HUDEP-2 (cell line): ENCODE results near the gene FASTKD3.

Experiments
- DNase-seq, 76 experiments: peaks; one replicate each; lab custom pipeline; 2025; ENCODE audit not compliant: unreplicated experiment in 76 of 76; lab: John Stamatoyannopoulos, UW

The FASTKD3 gene

DNA sequence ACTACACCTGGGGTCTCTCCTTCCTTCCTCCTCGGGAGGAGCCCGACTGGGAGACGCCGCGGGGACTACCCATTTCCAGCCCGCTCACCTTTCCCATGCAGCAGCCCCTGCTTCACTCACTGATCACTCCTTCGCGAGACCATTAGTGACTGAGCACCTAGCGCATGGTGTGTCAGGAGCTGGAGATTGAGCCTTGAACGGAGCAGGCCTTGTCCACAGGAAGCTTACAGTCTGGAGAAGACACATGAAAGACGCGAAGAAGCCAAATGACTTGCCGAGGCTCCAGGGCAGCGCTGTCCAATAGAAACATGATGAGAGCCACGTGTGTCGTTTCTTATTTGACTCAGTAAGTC, 17.6 kb downstream of the FASTKD3 start:
- DNase-seq: no peak

DNA sequence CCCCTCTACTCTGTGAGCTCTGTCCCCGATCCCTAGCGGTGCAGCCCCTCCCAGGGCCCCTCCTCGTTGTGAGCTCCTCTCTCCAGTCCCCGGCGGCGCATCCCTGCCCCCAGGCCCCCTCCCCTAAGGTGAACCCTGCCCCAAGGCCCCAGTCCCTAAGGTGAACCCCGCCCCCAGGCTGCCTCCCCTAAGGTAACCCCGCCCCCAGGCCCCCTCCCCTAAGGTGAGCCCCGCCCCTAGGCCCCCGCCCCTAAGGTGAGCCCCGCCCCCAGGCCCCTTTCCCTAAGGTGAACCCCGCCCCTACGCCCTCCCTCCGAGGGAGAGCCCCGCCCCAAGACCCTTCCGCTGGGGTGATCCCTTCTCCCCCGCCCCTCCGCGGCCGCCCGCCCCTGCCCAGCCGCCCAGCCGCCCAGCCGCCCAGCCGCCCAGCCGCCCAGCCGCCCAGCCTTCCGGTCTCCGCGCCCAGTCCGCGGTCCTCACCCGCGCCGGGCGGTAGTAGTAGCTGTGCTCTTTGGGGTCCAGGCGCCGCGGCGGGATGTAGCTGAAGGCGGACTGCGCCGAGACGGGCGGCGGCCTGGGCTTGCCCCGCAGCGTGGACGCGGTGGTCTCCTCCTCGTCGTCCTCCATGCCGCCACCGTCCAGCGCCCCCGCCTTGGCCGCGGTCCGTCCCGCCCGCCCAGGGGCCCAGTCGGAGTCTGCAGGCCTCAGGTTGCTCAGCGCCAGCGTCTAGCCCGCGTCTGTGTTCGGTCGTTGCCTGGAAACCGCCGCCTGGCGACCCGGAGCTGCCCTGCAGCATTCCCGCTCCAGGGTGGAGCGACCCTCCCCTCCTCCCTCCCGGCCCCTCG, 18.2 kb downstream of the FASTKD3 start, which contains the start of gene CFAP90:
TSS of gene CFAP90 (minus strand) at position 739 of the 845 bp plus-strand sequence. CDS start at position 627, 112 bp downstream.
- peak in 1 of 76 experiments; percentile 5 for DNase-seq

DNA sequence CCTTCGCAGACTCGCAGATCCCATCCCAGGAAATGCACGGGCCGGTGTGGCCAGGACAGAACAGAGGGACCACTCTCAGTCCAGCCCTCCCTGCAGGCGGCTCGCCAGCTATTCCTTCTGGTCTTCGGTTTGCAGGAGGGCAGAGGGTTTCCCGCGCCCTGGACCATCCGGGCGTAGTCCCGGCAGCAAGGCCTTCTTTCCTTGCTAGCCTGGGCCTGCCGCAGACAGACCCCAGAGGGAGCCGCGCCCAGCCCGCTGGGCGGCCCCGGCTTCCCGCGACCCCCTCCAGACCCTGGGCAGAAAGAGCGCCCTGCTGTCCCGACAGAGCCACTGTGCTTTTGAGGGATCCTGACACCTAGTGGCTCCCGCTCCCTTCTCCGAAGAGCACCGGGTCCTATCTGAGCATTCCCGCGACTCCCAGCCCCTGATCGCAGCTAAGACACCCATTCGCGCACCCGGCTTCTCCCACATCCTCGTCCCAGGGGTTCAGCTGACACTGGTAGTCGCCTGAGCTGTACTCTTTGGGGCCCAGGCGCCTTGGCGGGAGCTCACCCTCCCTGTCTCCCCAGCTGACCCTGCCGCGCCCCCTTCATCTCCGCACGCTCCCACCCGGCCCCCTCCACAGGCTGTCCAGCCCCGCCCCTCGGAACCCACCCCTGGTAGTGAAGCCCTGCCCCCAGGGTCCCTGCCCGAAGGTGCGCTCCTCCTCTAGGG, 19.0 kb downstream of the FASTKD3 start:
- DNase-seq: no peak

DNA sequence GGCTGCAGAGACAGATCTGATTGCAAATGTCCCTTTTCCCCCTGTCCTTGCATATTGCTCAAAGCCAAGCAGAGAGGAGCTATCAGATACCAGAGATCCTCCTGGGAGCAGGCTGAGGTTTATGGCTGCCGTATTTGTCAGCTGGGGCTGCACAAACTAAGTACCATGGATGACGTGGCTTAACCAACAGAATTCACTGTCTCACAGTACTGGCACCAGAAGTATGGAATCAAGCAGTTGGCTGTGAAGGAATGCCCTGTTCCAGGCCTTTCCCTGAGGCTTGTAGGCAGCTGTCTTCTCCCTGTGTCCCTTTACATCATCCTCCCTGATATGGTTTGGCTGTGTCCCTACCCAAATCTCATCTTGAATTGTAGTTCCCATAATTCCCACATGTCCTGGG, 20.5 kb downstream of the FASTKD3 start:
- DNase-seq: no peak

DNA sequence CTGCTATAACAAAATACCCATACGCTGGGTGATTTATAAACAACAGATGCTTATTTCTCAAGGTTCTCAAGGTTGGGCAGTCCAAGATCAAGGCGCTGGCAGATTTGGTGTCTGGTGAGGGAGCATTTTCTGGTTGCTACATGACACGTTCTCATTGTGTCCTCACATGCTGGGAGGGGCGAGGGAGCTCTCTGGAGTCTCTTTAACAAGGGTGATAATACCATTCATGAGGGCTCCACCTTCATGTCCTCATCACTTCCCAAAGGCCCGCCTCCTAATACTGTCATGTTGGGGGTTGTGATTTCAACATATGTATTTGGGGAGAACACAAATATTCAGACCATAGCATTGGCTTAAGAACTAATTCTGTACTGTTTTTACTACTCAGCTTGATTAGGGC, 22.5 kb downstream of the FASTKD3 start:
- no peak for DNase-seq

DNA sequence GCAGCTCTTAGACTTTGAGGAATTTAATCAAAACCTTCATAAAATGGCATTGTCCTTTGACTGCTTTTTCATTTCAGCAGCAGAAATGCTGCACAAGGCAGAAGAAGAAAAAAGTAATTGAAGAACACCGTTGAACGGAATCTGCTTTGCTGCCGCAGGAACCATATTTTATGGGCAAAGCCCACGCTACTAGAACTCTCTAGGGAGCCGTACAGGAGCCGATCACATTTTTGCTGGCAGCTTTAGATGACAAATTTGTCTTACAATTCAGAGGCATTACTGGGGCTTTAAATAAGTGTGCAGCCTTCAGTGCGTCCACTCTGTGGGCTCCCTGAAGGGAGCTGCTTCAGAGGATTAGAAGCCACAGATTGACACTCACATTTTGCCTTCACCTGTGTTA, 23.3 kb downstream of the FASTKD3 start:
- no peak for DNase-seq

DNA sequence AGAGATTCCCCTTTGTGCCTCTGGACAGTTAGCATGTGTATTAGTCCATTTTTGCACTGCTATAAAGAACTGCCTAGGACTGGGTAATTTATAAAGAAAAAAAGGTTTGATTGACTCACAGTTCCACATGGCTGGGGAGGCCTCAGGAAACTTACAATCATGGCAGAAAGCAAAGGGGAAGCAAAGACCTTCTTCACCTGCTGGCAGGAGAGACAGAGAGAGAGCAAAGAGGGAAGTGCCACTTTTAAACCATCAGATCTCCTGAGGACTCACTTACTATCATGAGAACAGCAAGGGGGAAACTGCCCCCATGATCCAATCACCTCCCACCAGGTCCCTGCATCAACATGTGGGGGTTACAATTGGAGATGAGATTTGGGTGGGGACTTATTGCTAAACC, 23.9 kb downstream of the FASTKD3 start:
- DNase-seq: no peak

DNA sequence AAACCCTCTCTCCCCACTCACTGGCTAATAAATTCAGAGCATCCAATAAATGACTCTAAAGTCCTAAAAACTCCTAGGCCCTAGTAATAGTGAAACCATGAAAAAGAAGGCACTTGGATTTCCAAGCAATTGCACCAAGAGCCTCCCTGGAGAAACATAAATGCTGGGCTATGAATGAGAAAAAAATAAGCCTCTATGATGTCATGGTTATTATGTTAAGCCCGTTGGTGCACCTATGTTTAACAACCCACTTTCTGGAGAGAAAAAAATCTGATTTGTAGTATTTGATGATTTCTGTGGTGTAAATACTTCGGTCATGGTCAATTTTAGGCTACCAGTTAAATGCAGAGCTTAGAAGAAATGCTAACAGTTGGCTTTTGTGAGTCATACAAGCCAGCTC, 26.3 kb downstream of the FASTKD3 start:
- DNase-seq: no peak

DNA sequence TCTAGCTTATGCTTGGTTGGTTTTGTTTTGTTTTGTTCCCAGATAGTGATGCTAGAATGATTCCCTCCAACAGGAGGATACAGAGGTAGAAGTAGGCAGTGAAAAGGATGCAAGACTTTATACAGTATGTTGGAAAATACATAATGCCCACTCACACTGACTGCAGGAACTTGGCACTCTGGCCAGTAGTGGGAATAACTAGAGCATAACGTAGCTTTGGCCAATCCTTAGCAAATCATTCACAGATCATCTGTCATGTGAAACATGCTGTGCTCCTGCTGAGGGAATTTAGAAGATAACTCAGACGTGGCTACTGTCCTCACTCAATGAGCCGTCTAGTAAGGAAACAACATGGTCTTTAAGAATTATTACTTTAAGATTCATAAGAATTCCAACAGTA, 31.4 kb downstream of the FASTKD3 start:
- DNase-seq: no peak

DNA sequence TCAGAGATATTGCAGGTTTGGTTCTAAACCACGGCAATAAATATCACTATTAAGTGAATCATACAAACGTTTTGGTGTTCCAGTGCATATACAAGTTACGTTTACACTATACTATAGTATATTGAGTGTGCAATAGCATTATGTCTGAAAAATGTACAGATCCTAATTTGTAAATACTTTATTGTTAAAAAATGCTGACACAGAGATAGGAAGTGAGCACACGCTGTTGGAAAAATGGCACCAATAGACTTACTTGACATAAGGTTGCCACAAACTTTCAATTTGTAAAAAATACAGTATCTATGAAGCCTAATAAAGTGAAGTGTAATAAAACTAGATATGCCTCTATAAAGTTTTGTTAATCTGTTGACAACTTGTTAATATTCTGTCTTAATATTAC, 33.8 kb downstream of the FASTKD3 start:
- no peak for DNase-seq

DNA sequence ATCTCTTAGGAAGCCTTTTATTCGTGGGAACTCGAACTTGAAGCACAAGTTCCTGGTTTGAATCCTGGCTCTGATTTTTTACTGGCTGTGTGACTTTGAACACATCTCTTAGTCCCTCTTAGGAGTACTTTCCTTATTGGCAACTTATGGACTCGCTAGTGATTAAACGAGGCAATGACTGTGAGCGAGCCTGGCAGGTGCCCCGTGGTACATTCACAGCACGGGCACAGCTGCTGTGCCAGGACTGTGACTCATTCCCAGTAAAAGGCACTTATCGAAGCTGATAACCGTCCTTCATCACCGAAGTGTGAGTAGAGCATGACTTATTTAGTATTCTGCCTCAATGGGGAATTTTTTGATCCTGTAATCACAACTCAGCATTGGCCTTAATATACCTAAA, 40.6 kb downstream of the FASTKD3 start:
- no peak for DNase-seq

DNA sequence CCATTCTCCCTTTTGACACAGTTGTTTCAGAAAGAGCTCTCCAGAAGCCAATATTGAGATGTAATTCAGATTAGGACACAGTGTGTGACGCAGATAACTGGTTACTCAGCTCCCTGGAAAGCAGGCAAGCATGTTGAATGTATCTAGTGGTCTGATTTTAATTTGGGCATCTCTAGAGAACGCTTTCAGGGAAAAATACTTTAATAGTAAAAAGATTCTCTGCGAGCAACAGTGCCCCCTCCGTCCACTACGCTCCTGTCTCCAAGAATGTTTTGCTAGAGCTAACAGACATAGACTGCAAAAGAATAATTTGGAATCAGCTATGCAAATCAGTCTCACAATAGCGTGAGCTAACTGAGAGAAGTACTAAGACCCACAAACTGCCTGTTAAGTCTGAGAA, 41.2 kb downstream of the FASTKD3 start:
- no peak for DNase-seq

DNA sequence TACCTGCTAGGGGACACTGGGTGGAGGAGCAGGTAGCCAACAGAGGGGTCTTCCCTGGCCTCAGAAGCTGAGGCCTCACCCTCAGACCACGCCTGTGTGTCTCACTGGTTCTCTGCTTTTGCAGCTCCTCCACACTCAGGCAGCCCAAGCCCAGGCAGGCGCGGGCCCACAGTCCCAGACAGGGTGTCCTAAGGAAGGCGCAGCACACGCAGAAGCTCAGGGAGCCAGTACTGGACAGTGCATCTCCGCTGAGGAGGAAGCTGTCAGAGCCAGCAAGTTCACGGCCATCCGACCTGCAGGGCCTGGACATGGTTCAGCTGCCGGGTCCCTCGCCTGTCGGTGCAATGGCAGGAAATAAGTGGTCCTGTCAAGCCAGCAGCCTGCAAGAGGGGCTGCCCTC, 43.2 kb downstream of the FASTKD3 start:
- DNase-seq: no peak

DNA sequence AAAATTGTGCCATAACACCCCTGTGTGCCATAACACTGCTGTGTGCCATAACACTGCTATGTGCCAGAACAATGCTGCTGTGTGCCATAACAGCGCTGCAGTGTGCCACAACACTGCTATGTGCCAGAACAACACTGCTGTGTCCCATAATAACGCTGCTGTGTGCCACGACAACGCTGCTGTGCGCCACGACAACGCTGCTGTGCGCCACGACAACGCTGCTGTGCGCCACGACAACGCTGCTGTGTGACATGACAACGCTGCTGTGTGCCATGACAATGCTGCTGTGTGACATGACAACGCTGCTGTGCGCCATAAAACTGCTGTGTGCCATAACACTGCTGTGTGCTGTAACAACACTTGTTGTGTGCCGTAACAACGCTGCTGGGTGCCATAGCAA, 43.8 kb downstream of the FASTKD3 start:
- no peak for DNase-seq

DNA sequence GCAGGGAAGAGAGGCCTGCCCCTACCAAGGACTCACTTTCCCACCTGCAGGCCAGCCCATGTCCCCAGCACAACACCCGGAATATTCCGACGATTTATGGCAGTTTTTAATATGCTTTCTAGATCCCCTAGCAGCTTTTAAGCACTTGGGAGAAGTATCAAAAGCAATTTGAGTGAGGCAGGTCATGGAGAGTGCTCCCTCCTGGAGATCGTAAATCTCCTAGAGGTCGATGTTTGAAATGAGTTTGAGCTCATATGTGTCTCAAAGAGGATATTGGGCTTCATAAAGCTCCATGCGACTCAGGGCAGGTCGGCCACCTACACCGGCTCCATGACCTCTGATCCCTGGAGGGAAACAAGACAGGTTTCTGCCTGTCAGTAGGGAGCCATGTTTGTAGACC, 45.2 kb downstream of the FASTKD3 start:
- no peak for DNase-seq

DNA sequence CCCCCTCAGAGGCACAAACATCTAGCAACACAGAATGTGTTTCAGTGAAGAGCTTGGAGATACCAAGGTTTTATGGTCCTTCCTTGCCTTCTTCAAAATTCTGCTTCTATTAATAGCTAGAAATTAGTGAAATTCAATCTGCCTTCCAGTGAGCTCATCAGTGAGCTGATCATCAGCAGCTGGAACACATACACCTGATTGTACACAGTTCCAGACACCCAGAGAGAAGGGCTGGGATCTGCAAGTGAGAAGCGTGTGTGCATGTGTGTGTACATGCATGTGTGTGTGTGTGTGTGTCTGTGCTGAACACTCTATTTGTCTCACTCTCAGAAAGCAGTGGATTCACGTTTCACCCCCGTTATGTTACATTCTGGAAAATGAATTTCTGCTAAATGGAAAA, 46.4 kb downstream of the FASTKD3 start:
- no peak for DNase-seq

DNA sequence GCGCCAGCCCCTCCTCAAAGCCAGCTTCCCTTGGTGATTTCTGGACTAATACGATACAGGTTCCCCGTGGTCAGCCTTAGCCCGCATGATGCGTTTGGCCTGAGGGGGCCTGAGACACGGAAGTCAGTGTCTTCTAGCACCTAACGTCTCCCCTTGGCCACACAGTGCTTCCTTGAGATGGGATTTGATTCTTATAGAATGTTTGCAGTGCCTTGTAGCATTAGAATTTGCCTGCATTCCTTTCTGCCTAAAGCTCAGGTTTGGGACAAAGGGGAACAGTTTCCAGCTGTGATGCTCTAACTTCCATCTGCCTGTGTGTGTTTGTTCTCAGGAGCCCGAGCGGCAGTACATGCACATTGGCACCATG, 52.3 kb downstream of the FASTKD3 start:
- DNase-seq: no peak

DNA sequence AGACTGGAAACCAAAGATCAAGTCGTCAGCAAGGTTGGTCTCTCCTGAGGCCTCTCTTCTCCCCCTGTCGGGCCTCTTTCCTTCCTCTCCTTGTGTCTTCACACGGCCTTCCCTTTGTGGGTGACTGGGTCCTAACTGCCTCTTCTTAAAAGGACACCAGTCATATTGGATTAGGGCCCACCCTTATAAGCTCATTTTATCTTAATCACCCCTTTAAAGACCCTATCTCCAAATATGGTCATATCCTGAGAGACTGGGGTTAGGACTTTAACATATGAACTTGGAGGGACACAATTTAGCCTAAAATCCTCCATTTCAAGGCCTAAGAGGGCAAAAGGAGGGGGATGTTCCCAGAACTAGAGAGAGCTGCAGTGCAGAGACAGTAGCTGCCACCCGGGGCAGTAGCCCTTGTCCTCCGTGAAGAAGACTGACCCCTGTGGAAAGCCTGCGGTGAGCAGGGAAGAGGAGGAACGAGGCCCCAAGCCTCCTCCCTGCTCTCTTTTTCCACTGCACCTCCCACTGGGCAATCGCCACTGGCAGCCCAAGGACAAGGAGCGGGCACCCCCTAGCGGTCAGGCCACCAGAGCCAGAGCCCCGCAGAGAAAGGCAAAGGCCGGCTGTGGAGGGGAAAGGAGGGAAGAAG, 52.8 kb downstream of the FASTKD3 start:
- DNase-seq: peak in 68 of 76 experiments; percentile 1 to 81 (median 49)

DNA sequence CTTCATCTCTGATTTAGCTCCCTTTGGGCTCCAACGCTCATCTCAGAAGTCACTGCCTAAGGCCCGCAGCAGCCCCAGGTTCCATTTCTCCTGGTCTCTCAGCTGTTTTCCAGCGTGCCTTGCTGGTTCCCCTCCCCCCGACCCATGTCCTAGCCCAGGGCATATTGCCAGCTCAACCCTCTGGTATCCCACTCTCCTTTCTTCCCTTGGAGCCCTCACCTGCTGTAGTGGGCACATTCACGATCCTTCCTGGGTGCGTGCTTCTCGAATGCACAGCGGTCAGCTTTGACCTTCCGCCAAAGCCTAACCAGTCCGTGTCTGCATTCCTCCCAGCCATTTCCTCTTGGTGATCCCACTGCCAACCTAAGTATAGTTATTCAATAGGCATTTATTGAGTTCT, 54.0 kb downstream of the FASTKD3 start:
- DNase-seq: no peak

DNA sequence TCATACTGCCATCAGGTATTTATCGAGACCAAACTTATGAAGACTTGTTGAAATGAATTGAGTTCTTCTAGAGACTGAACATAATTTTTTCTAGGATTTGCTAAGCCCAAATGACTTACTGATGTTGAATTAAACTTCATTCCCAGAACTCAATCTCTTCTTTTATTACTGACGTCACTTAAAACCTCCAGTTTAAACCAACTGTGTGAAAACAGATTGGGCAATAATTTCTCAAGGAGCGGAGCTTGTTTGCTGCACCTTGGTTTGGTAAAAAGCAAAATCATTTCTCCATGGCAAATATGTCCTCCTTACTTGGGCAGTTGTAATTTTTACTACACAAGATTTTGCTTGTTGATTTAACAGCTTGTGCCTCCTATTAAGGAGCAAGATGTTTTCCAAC, 55.3 kb downstream of the FASTKD3 start:
- no peak for DNase-seq

DNA sequence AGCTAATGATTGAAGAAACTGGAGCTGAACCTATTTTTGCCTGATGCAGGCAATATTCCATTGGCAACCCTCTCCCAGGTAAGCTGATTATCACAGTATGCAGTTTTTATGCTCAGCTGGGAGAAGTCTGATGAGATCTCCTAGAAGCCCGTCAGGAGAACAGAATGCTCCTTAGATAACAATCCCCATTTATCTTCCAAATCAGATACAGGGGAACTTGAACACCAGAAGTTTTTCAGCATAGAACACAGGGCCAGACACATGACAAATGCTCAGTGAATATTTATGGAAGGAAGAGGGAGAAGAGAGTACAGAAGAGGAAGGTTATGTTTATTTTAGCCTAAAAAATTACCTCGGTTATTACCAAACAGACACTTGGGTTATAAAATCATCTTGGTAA, 55.8 kb downstream of the FASTKD3 start:
- no peak for DNase-seq

DNA sequence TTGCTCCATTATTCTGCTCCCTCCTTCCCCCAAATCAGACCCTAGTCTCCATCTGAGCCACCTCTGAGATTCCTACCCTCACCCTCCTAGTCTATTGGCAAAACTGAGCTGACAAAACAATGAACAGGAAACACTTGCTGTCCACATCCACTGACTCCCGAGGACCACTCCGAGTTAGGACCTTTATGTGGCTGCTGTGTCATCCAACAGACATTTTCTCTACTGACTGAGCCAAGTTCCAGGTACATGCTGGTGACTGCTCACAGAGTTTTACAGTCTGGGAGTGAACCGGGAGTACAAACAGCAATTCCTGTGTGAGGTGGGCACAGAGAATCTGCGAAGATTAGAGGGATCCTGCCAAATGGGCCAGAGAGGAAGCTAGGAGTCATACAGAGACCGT, 57.1 kb downstream of the FASTKD3 start:
- DNase-seq: no peak
